ENCODE results near the gene UQCC2.

UQCC2 gene

GRCh38 chr6:33710296-33711121 lies 991 bp downstream of the UQCC2 start:
- no peak for DNase-seq (ENCODE audit: extremely low spot score)
- ChIA-PET POLR2A (interaction anchor here (0.6 to 2.2 kb wide), 32 partner anchors 8 to 436 kb away, joined by 3 to 22 read pairs (median 6); partner anchors contain the start of genes IP6K3 and ZBTB9), CTCF (interaction anchor here (0.9 to 2.1 kb wide), 12 partner anchors 8 to 345 kb away, joined by 3 to 10 read pairs (median 4); no protein-coding TSS in a partner anchor)
- no peak for TF ChIP-seq CTBP1 (IDR thresholded peaks at IDR 0.05; ENCODE audit: borderline replicate concordance)
- no peak for TF ChIP-seq FOXK2 (IDR thresholded peaks at IDR 0.05)
- no peak for TF ChIP-seq SP1 (IDR thresholded peaks at IDR 0.05)
- TF ChIP-seq HDGF (IDR thresholded peaks at IDR 0.05; ENCODE audit: borderline replicate concordance): no peak
- no peak for TF ChIP-seq ZNF384 (IDR thresholded peaks at IDR 0.05)
- TF ChIP-seq L3MBTL2 (conservative IDR thresholded peaks at IDR 0.05): peak; percentile 51
- TF ChIP-seq FOXM1 (IDR thresholded peaks at IDR 0.05; ENCODE audit: borderline replicate concordance): no peak

GRCh38 chr6:33709605-33710295 lies 1.8 kb downstream of the UQCC2 start:
- ChIA-PET POLR2A (interaction anchor here (1.1 kb wide), 1 partner anchor 21 kb away, joined by 3 read pairs; no protein-coding TSS in a partner anchor), CTCF (no interaction called here)
- TF ChIP-seq LEF1 (IDR thresholded peaks at IDR 0.05; ENCODE audit: borderline replicate concordance): no peak
- no peak for DNase-seq (ENCODE audit: extremely low spot score)

- no peak for TF ChIP-seq LEF1 (IDR thresholded peaks at IDR 0.05; ENCODE audit: borderline replicate concordance)
- TF ChIP-seq CTBP1 (IDR thresholded peaks at IDR 0.05; ENCODE audit: borderline replicate concordance): no peak
- no peak for TF ChIP-seq L3MBTL2 (conservative IDR thresholded peaks at IDR 0.05)
- TF ChIP-seq FOXM1 (IDR thresholded peaks at IDR 0.05; ENCODE audit: borderline replicate concordance): no peak
- TF ChIP-seq TARDBP (IDR thresholded peaks at IDR 0.05): no peak
- TF ChIP-seq PKNOX1 (IDR thresholded peaks at IDR 0.05): no peak
- no peak for TF ChIP-seq FOXK2 (IDR thresholded peaks at IDR 0.05)
- TF ChIP-seq BHLHE40 (IDR thresholded peaks at IDR 0.05; ENCODE audit: borderline replicate concordance): no peak
- TF ChIP-seq ZNF384 (IDR thresholded peaks at IDR 0.05): no peak
- TF ChIP-seq HDGF (IDR thresholded peaks at IDR 0.05; ENCODE audit: borderline replicate concordance): no peak
- TF ChIP-seq SUZ12 (IDR thresholded peaks at IDR 0.05): no peak
- TF ChIP-seq ELF4 (IDR thresholded peaks at IDR 0.05): no peak
- no peak for TF ChIP-seq NFRKB (IDR thresholded peaks at IDR 0.05)
- TF ChIP-seq ARNT (IDR thresholded peaks at IDR 0.05): no peak
- no peak for TF ChIP-seq SP1 (IDR thresholded peaks at IDR 0.05)
- TF ChIP-seq FOXA1 (IDR thresholded peaks at IDR 0.05): no peak
- no peak for DNase-seq (ENCODE audit: extremely low spot score)
- CTCF ChIA-PET: interaction anchor here (1.3 kb wide), 1 partner anchor 119 kb away, joined by 5 read pairs; no protein-coding TSS in a partner anchor
- POLR2A ChIA-PET: interaction anchor here (1.0 to 1.5 kb wide), 3 partner anchors 22 to 129 kb away, joined by 3 to 4 read pairs (median 3); partner anchors contain the start of genes BAK1 and ITPR3
Measured at GRCh38 chr6:33708516-33709204, 2.8 kb downstream of the UQCC2 start.

GRCh38 chr6:33707771-33708170 lies 3.7 kb downstream of the UQCC2 start:
- ChIA-PET CTCF (interaction anchor here (1.3 kb wide), 1 partner anchor 118 kb away, joined by 5 read pairs; no protein-coding TSS in a partner anchor), POLR2A (interaction anchor here (1.5 kb wide), 1 partner anchor 87 kb away, joined by 4 read pairs; the partner anchor contains the start of gene ITPR3)
- TF ChIP-seq FOXA1 (IDR thresholded peaks at IDR 0.05) (no peak), PKNOX1 (IDR thresholded peaks at IDR 0.05) (no peak), NFRKB (IDR thresholded peaks at IDR 0.05) (no peak), FOXK2 (IDR thresholded peaks at IDR 0.05) (no peak)
- DNase-seq (ENCODE audit: extremely low spot score): no peak

GRCh38 chr6:33705955-33706725 lies 5.4 kb downstream of the UQCC2 start:
- ChIA-PET POLR2A (interaction anchor here (0.8 to 1.1 kb wide), 3 partner anchors 11 to 120 kb away, joined by 3 to 4 read pairs (median 4); no protein-coding TSS in a partner anchor), CTCF (no interaction called here)
- TF ChIP-seq TARDBP (IDR thresholded peaks at IDR 0.05): no peak
- no peak for TF ChIP-seq ZNF384 (IDR thresholded peaks at IDR 0.05)
- no peak for TF ChIP-seq ELF4 (IDR thresholded peaks at IDR 0.05)
- TF ChIP-seq CTBP1 (IDR thresholded peaks at IDR 0.05; ENCODE audit: borderline replicate concordance): no peak
- TF ChIP-seq FOXA1 (IDR thresholded peaks at IDR 0.05): no peak
- DNase-seq (ENCODE audit: extremely low spot score): no peak
